Superior temporal gyrus (tissue), 1 donor: Measurements from ENCODE around the gene TRA2B.

Experiments
- DNase-seq: peaks from one replicate; pipeline ENCODE4 v3.0.0-alpha.2; 2016; ENCODE audit errors: extremely low spot score

TRA2B gene

DNA sequence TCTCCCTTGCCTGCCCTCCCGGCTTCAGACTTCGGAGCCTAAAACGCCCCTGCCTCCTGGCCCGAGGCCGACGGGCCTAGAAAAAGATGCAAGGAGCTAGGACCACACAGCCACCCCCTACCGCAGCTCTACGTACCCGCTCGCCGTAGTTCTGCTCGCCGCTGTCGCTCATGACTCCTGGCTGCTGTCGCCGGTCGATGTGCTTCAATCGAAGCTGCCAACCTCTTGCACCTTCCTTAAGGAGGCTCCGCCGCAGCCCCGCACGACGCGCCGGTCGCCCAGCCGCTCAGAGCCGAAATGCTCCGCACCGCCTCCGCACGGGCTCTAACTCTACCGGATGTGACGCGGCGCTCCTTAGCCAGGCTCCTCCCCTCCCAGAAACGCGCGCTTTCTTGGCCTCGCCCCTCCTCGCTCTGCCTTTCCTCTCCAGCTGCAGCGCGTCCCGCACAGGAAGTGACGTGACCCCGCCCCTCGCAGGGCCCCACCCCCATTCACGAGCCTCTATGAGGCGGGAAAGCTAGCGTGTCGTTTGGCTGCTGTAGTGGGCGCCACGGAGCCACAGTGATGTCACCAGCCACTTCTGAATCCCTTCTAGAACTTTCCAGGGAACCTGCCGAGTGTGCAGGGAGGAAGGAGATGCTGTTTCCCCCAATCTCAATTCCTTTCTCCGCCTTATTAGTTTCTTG lies at the start of gene TRA2B:
Gene TRA2B (minus strand): TSS at position 326 of the 686 bp plus-strand sequence. CDS start 154 bp downstream, at position 172.
- DNase-seq, result peak; percentile 99

GRCh38 chr3:185986198-185986777 lies 48.5 kb upstream of the TRA2B start:
- DNase-seq, result no peak

GRCh38 chr3:185984203-185984602 lies 46.4 kb upstream of the TRA2B start:
- no peak for DNase-seq

- peak; percentile 93 for DNase-seq
These were observed 45.8 kb upstream of the TRA2B start for GRCh38 chr3:185983495-185984141.

DNA sequence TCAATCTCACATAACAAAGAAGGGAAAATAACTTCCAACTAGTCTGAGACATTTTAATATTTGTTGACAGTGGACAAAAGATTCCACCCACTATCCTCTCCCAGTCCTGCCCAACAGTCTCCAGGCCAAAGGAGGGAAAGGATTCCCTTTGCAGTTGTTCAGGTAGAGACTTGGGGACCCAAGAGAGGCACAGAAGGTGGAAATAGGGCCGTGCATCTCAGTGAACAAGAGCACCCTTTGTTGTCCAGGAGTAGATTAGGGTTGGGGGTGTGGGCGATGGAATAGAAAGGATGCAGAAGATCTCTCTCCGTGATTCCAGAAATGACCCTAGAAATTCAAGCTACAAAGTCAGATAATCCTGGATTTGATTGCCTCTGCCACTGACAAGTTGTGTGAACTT lies 44.8 kb upstream of the TRA2B start:
- DNase-seq, result no peak

- DNase-seq, result no peak
These were observed 43.8 kb upstream of the TRA2B start for GRCh38 chr3:185981621-185982020.

- DNase-seq, result no peak
These were observed 41.9 kb upstream of the TRA2B start for GRCh38 chr3:185979721-185980121.

- no peak for DNase-seq
These were observed 40.7 kb upstream of the TRA2B start for GRCh38 chr3:185978516-185978915.

DNA sequence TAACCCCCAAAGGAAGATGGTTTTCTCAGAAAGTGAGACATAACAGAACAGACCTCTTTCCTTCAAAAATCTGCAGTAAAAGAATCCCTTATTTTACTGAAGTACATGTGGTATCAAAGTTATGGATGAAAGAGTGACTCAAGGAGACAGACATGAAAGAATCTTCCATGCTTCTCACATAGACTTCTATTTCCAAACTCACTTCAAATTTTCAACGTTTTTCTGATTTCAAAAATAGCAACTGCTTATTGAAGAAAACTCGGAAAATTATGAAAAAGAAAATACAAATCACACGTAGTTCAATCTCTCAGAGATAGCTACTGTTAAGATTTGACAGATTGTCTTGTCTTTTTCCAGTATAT lies 39.8 kb upstream of the TRA2B start:
- no peak for DNase-seq

- peak; percentile 94 for DNase-seq
These were observed 39.3 kb upstream of the TRA2B start for GRCh38 chr3:185976977-185977678.

- DNase-seq, result no peak
These were observed 38.3 kb upstream of the TRA2B start for GRCh38 chr3:185976100-185976499.

DNA sequence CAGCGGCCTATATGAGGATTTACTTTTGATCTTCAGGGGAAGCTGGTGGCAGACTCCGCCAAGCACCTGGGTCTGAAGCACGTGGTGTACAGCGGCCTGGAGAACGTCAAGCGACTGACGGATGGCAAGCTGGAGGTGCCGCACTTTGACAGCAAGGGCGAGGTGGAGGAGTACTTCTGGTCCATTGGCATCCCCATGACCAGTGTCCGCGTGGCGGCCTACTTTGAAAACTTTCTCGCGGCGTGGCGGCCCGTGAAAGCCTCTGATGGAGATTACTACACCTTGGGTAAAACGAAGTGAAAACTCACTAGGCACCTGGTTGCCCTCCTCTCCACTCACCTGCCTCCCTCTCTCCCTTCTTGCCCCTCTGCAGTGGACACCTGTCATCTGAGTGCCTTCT lies 33.8 kb upstream of the TRA2B start:
- no peak for DNase-seq

DNA sequence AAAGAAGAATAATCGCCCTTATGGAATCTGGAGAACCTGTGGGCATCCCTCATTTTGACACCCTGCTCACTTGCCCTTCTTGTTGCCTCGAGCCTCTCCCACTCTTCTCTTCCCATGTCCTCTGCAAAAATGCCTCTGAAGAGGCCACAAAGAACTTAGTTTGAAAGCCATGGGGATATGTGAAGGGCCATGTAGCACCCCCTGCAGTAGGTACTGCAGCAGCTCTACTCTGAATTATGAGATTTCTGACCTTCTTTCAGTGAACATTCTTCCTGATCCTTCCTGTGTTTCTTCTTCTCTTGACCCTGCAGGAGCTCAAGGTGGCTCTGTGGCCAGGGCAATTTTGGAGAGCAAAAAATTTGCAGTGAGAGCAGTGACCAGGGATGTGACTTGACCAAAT lies 30.4 kb upstream of the TRA2B start:
- no peak for DNase-seq

GRCh38 chr3:185966655-185967054 lies 28.8 kb upstream of the TRA2B start:
- no peak for DNase-seq

DNA sequence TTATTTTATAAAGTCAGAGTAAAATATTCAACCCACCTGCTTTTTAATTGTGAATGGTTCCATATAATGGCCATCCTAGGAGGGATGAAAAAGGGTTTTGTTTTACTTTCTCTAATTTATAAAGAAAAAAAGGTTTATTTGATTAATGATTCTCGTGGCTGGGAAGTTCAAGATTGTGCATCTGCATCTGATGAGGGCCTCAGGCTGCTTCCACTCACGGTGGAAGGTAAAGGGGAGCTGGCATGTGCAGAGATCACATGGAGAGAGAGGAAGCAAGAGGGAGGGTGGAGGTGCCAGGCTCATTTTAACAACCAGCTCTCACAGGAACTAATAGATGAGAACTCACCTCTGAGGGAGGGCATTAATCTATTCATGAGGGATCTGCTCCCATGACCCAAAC lies 27.7 kb upstream of the TRA2B start:
- DNase-seq, result no peak

DNA sequence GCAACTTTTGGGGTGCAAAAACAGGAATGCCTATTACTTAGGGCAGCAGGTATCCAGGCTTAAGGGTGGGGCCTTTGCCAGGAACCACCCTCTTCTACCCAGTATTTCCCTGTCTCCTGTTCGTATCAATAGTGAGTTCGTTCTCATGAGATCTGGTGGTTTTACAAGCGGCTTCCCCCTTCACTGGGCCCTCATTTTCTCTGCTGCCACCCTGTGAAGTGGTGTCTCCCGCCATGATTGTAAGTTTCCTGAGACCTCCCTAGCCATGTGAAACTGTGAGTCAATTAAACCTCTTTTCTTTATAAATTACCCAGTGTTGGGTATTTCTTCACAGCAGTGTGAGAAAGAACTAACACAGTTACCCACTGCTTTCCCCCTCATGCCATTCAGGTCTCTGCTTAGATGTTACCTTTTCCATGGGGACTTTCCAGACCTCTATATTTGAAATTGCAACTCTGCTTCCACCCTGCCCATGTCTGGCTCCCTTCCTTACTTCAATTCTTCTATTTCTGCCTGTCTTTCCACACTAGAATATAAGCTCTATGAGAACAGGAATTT lies 23.9 kb upstream of the TRA2B start:
- no peak for DNase-seq

DNA sequence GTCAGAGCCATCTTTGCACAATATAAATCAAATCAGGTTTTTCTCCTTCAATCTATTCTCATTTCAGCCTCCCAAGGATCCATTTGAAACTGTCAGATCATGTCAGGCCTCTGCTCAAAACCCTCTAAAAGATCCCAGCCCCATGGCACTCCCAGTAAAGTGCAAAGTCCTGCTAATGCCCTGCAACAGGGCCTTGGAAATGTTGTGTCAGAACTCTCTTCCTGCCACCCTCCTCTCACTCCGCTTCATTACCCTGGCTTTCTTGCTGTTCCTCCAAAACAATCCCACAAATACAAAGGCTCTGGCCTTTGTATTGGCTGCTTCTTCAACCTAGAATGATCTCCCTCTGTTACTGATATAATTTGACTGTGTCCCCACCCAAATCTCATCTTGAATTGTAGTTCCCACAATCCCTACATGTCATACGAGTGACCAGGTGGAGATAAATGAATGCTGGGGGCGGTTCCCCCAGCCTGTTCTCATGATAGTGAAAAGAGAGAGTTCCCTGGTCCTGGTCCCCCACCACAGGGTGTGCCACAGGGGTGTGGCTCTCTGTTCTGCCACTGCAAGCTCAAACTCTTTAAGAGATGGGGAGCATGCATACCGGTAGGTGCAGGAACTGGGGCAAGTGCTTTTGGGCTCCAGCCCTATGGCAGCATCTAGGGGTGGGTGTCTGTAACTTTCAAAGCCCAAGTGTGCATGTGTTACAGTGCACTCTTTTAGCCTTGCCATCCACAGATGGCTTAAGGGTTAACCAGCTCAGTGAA lies 22.9 kb upstream of the TRA2B start:
- no peak for DNase-seq

- DNase-seq, result no peak
These were observed 22.1 kb upstream of the TRA2B start for GRCh38 chr3:185959609-185960521.

DNA sequence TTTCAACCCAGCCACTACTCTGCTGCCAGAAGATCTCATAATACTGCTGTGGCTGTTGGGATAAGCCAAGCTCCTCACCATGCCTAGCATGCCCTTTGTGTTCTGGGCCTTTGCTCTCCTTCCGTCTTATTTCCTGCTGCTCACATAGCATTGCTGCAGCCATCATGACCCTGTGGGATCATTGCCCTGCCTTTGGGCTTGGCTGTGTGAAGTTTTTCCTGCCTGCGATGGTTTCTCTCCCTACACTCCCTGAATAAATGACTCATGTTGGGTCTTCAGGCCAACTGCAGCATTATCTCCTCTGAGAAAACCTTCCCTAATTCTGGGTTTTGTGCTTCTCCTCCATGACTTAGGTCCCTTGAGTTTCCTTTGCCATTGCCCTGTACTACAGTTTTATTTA lies 20.8 kb upstream of the TRA2B start:
- DNase-seq, result no peak

DNA sequence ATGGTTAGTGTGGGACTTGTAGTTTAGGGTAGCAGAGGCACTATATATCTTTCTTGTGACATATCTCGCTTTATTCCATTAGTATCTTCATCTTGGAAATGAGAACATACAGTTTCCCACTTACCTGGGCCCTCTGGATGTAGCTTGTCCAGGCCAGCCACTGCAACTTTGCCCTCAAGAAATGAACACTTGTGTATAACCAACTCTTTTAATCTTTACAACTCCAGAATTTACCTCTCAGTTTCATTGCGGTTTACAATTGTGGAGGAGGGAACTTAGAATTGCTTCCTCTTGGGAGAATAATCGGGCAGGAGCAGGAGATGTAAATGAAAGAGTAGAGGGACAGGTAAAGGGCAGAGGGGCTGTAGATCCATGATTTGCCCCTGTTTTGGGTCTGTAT lies 18.4 kb upstream of the TRA2B start:
- no peak for DNase-seq

- DNase-seq, result no peak
These were observed 16.5 kb upstream of the TRA2B start for GRCh38 chr3:185954366-185954723.
